Mesothelial cell of epicardium (in vitro differentiated cells): ENCODE results near the gene TMEM150A. TPM values are rescaled to one million over a fixed set of nuclear protein-coding genes. Genes with fewer than 3 reads are reported as not detected.

Experiments used
- DNase-seq, 2 experiments: peaks; one replicate each; pipeline ENCODE4 v3.0.0; 2021; ENCODE audit warnings: low spot score in 2 of 2; ENCODE audit not compliant: unreplicated experiment in 2 of 2
- H3K27ac Mint-ChIP-seq: 2 replicates; pipeline ENCODE4 v1.8.0; 2021; ENCODE audit warnings: mixed read lengths
- H3K27me3 Mint-ChIP-seq: 2 replicates; pipeline ENCODE4 v1.8.0; 2021; ENCODE audit warnings: low read depth, mixed read lengths
- H3K36me3 Mint-ChIP-seq: 2 replicates; pipeline ENCODE4 v1.8.0; 2021; ENCODE audit warnings: mixed read lengths
- H3K4me1 Mint-ChIP-seq: 2 replicates; pipeline ENCODE4 v1.8.0; 2021; ENCODE audit warnings: mixed read lengths
- H3K4me3 Mint-ChIP-seq: 2 replicates; pipeline ENCODE4 v1.8.0; 2021; ENCODE audit warnings: mild to moderate bottlenecking, moderate library complexity, mixed read lengths
- H3K9me3 Mint-ChIP-seq: 2 replicates; pipeline ENCODE4 v1.8.0; 2021; ENCODE audit warnings: mixed read lengths
- total RNA-seq: library from RNA; stranded (reverse); gene quantifications from 3 replicates; pipeline ENCODE4 v1.2.1, GENCODE V29; 2021
- TF ChIP-seq, protein P1 (sequence below): fragments of 200-600 bp; sonication (generic); IDR thresholded peaks from one replicate; pipeline ENCODE4 v1.5.0; 2021; ENCODE audit warnings: antibody characterized with exemption; ENCODE audit not compliant: unreplicated experiment

TMEM150A gene
- total RNA-seq, 1 donor from 2014 or later, result 13.5 TPM

DNA sequence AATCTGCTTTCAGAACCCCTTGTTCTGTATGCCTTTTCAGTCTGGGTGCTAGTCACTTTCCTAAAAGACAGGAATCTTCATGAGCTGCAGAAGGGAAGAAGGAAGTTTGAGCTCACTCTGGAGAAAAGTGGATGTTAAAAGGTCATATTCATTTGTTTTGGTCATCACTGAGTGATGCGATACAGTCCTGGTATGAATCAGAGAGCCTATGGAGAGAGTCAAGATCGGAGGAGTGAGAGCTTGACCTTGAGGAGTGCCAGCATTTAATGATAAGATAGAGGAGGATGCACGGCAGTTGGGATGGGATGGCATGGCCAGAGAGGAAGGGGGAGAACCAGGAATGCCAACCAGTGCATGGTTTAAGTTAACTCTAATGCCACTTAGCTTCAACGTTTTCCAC, 33.1 kb upstream of the TMEM150A start:
- H3K4me3 Mint-ChIP-seq, result no peak overlapping the region
- H3K36me3 Mint-ChIP-seq, result peaks cover 49% of the 10 kb centered on the region
- no peaks in the 10 kb centered on the region for H3K9me3 Mint-ChIP-seq
- no peak for DNase-seq
- TF ChIP-seq, protein P1, sequence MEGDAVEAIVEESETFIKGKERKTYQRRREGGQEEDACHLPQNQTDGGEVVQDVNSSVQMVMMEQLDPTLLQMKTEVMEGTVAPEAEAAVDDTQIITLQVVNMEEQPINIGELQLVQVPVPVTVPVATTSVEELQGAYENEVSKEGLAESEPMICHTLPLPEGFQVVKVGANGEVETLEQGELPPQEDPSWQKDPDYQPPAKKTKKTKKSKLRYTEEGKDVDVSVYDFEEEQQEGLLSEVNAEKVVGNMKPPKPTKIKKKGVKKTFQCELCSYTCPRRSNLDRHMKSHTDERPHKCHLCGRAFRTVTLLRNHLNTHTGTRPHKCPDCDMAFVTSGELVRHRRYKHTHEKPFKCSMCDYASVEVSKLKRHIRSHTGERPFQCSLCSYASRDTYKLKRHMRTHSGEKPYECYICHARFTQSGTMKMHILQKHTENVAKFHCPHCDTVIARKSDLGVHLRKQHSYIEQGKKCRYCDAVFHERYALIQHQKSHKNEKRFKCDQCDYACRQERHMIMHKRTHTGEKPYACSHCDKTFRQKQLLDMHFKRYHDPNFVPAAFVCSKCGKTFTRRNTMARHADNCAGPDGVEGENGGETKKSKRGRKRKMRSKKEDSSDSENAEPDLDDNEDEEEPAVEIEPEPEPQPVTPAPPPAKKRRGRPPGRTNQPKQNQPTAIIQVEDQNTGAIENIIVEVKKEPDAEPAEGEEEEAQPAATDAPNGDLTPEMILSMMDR, result no peak
- no peaks in the 10 kb centered on the region for H3K4me1 Mint-ChIP-seq
- no peaks in the 10 kb centered on the region for H3K27me3 Mint-ChIP-seq
- H3K27ac Mint-ChIP-seq, result no peak overlapping the region

DNA sequence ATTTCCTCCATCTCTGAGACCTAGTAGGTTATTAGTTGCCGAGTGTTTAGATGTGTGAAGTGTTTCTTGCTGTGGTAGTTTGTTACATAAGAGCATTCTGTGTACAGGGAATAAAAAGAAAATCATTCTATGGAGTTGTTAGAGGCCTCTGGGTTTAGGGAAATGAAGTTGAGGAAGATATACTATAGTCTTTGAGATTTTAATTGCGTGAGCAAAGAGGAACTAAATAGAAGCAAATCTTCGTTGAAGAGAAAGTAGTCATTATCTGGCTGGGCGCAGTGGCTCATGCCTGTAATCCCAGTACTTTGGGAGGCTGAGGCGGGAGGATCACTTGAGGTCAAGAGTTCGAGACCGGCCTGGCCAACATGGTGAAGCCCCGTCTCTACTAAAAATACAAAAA, 32.5 kb upstream of the TMEM150A start:
- Mint-ChIP-seq H3K27me3 (no peaks in the 10 kb centered on the region), H3K4me1 (no peaks in the 10 kb centered on the region), H3K36me3 (peaks cover 51% of the 10 kb centered on the region), H3K9me3 (no peaks in the 10 kb centered on the region), H3K4me3 (no peak overlapping the region), H3K27ac (no peak overlapping the region)
- TF ChIP-seq, protein P1, result no peak
- DNase-seq, result no peak

DNA sequence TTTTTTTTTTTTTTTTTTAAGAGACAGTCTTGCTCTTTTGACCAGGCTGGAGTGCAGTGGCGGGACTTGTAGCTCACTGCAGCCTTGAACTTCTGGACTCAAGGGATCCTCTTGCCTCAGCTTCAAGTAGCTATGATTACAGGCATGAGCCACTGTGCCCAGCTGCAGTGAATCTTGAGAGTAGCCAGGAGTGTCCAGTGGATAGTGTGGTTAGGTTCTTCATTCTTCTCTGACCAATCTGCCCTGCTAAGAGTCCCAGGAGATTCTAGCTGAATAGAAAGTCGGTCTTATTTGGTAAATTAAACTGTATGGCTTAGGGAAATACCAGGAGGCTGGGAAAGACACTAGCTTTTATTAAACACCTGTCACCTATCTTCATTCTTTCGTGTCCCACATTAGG, 28.8 kb upstream of the TMEM150A start:
- no peak overlapping the region for H3K27ac Mint-ChIP-seq
- no peaks in the 10 kb centered on the region for H3K27me3 Mint-ChIP-seq
- no peak for DNase-seq
- H3K4me3 Mint-ChIP-seq, result no peak overlapping the region
- no peaks in the 10 kb centered on the region for H3K4me1 Mint-ChIP-seq
- TF ChIP-seq, protein P1, result no peak
- peaks cover 47% of the 10 kb centered on the region for H3K36me3 Mint-ChIP-seq
- H3K9me3 Mint-ChIP-seq, result no peaks in the 10 kb centered on the region

DNA sequence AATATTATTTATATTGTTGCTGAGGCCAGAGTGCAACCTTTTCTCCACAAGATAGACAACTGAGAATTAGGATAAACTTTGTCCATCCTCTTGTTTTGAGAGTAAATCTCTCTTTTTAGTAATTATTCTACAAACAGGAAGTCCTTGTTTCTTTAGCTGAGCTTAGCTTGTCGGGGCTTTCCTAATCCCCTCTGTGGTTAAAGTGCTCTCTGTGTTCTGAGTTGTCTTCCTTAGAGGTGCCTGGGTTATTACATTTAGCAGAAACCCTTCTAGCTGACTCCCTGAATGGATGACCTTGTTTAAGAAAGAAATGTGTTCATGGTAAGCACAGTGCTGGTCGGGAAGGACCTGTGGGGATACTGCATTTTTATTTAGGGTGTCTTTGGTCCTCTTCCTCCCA, 26.2 kb upstream of the TMEM150A start:
- peaks cover 48% of the 10 kb centered on the region for H3K36me3 Mint-ChIP-seq
- no peaks in the 10 kb centered on the region for H3K27me3 Mint-ChIP-seq
- H3K4me3 Mint-ChIP-seq, result no peak overlapping the region
- DNase-seq, result no peak
- H3K9me3 Mint-ChIP-seq, result no peaks in the 10 kb centered on the region
- no peaks in the 10 kb centered on the region for H3K4me1 Mint-ChIP-seq
- H3K27ac Mint-ChIP-seq, result no peak overlapping the region
- TF ChIP-seq, protein P1, result no peak

DNA sequence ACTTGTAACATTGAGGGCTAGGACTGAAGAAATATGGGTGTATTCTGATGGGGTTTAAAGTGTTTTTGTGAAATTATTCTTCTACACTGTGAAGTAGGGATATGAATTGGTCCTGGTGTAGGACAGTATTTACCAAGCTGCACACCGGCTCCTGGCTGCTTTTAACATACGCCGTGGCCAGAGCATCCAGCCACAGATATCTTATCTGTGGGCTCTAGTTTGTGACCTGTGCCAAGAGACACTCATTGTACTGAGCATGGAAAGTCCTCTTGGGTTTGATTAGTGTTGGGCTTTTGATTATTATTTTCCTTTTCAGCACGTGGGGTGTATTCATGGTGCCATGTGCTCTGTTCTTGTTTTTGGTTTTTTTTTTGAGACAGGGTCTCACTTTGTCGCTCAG, 21.5 kb upstream of the TMEM150A start:
- DNase-seq, result no peak
- H3K4me3 Mint-ChIP-seq, result no peak overlapping the region
- no peak overlapping the region for H3K27ac Mint-ChIP-seq
- H3K27me3 Mint-ChIP-seq, result no peaks in the 10 kb centered on the region
- H3K9me3 Mint-ChIP-seq, result no peaks in the 10 kb centered on the region
- H3K4me1 Mint-ChIP-seq, result peaks cover 2% of the 10 kb centered on the region
- peaks cover 38% of the 10 kb centered on the region for H3K36me3 Mint-ChIP-seq
- TF ChIP-seq, protein P1, result no peak

DNA sequence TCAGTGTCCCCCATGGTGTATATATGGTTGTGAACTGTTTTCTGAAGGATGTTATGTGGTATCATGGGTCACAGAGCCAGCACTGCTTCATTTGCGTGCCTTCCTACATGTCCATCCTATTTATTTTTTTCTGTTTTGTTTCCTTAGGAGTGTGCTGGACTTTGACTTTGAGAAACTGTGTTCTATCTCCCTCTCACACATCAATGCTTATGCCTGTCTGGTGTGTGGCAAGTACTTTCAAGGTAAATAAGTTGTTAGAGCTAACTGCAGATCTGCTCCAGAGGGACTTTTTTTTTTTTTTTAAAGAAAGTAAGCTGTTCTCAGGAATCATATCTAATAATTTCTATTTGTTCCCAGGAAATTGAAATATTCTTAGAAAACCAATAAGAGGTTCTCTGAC, 18.8 kb upstream of the TMEM150A start:
- Mint-ChIP-seq H3K4me3 (no peak overlapping the region), H3K9me3 (no peaks in the 10 kb centered on the region), H3K4me1 (peaks cover 10% of the 10 kb centered on the region), H3K27me3 (no peaks in the 10 kb centered on the region), H3K36me3 (peaks cover 31% of the 10 kb centered on the region), H3K27ac (no peak overlapping the region)
- TF ChIP-seq, protein P1, result no peak
- no peak for DNase-seq
